WTC11 (cell line): ENCODE measurements around the gene DNAH7. TPM values are rescaled to one million over a fixed set of nuclear protein-coding genes. Genes with fewer than 3 reads are reported as not detected.

Source experiments
- ATAC-seq: fragments of 200-7000 bp; cut with Tn5 transposase; 2 replicates; pipeline ENCODE4 v1.10.0; 2021; ENCODE audit warnings: mild to moderate bottlenecking, moderate library complexity
- CTCF ChIA-PET: fragments of 300-600 bp; sonication (Branson Sonifier 250); formaldehyde crosslinking; loops from one replicate; lab custom pipeline; 2021; ENCODE audit warnings: antibody characterized with exemption; lab: Charles Lee
- POLR2A ChIA-PET: fragments of 350-600 bp; sonication (Branson Sonifier 250); formaldehyde crosslinking; loops from one replicate; lab custom pipeline; 2021; ENCODE audit warnings: antibody characterized with exemption; lab: Charles Lee
- DNase-seq: peaks from one replicate; pipeline ENCODE4 v3.0.0; 2021; ENCODE audit warnings: low spot score
- H3K27ac Mint-ChIP-seq: 2 replicates; pipeline ENCODE4 v1.8.0; 2021; ENCODE audit warnings: mixed read lengths
- H3K27me3 Mint-ChIP-seq: 2 replicates; pipeline ENCODE4 v1.8.0; 2021; ENCODE audit warnings: low read depth, mild to moderate bottlenecking, moderate library complexity, mixed read lengths
- H3K36me3 Mint-ChIP-seq: 2 replicates; pipeline ENCODE4 v1.8.0; 2021; ENCODE audit warnings: mixed read lengths
- H3K4me1 Mint-ChIP-seq: 2 replicates; pipeline ENCODE4 v1.8.0; 2022; ENCODE audit warnings: mixed read lengths
- H3K4me3 Mint-ChIP-seq: 2 replicates; pipeline ENCODE4 v1.8.0; 2021; ENCODE audit warnings: mild to moderate bottlenecking, moderate library complexity, mixed read lengths
- H3K9me3 Mint-ChIP-seq: 2 replicates; pipeline ENCODE4 v1.8.0; 2021; ENCODE audit warnings: mixed read lengths
- ATF6 ChIP-seq: sonication (generic); formaldehyde crosslinking; IDR thresholded peaks from 2 replicates; pipeline ENCODE4 v1.8.1; 2023; ENCODE audit warnings: mild to moderate bottlenecking, missing genetic modification reagents
- CBFB ChIP-seq: sonication (generic); formaldehyde crosslinking; IDR thresholded peaks from 2 replicates; pipeline ENCODE4 v1.8.1; 2022; ENCODE audit warnings: mild to moderate bottlenecking, low read depth, missing genetic modification reagents
- CTCF ChIP-seq: fragments of 200-600 bp; IDR thresholded peaks from 2 replicates; pipeline ENCODE4 v1.8.0; 2022; ENCODE audit warnings: antibody characterized with exemption
- E2F4 ChIP-seq: sonication (generic); formaldehyde crosslinking; IDR thresholded peaks from 2 replicates; pipeline ENCODE4 v1.8.1; 2022; ENCODE audit warnings: low read depth, mild to moderate bottlenecking, moderate library complexity, missing genetic modification reagents, borderline replicate concordance
- E2F5 ChIP-seq: sonication (generic); formaldehyde crosslinking; IDR thresholded peaks from 2 replicates; pipeline ENCODE4 v1.8.1; 2022; ENCODE audit warnings: mild to moderate bottlenecking, moderate library complexity, missing genetic modification reagents
- ETV6 ChIP-seq: sonication (generic); formaldehyde crosslinking; IDR thresholded peaks from 2 replicates; pipeline ENCODE4 v1.8.1; 2022; ENCODE audit warnings: mild to moderate bottlenecking, missing genetic modification reagents
- GABPB1 ChIP-seq: sonication (generic); formaldehyde crosslinking; IDR thresholded peaks from 2 replicates; pipeline ENCODE4 v1.8.1; 2023; ENCODE audit warnings: mild to moderate bottlenecking, missing genetic modification reagents
- GRHL2 ChIP-seq: fragments of 250-450 bp; sonication (Bioruptor Pico); IDR thresholded peaks from 2 replicates; pipeline ENCODE4 v1.8.0; 2022; ENCODE audit warnings: mild to moderate bottlenecking, moderate library complexity; ENCODE audit not compliant: insufficient replicate concordance, severe bottlenecking
- KAT7 ChIP-seq: sonication (generic); formaldehyde crosslinking; IDR thresholded peaks from 2 replicates; pipeline ENCODE4 v1.8.1; 2023; ENCODE audit warnings: missing genetic modification reagents, mild to moderate bottlenecking, borderline replicate concordance
- RORB ChIP-seq: fragments of 250-450 bp; sonication (Bioruptor Pico); IDR thresholded peaks from 2 replicates; pipeline ENCODE4 v1.9.0; 2021; ENCODE audit warnings: mild to moderate bottlenecking
- SP1 ChIP-seq: sonication (generic); formaldehyde crosslinking; conservative IDR thresholded peaks from 2 replicates; pipeline ENCODE4 v1.8.1; 2022; ENCODE audit warnings: missing genetic modification reagents
- TCF7 ChIP-seq: sonication (generic); formaldehyde crosslinking; IDR thresholded peaks from 2 replicates; pipeline ENCODE4 v1.8.0; 2022; ENCODE audit warnings: mild to moderate bottlenecking, low read depth, missing genetic modification reagents, moderate library complexity
- TP53 ChIP-seq: sonication (generic); formaldehyde crosslinking; IDR thresholded peaks from 2 replicates; pipeline ENCODE4 v1.8.1; 2023; ENCODE audit warnings: mild to moderate bottlenecking, missing genetic modification reagents
- USF1 ChIP-seq: sonication (generic); formaldehyde crosslinking; IDR thresholded peaks from 2 replicates; pipeline ENCODE4 v1.8.0; 2022; ENCODE audit warnings: mild to moderate bottlenecking, missing genetic modification reagents
- USF2 ChIP-seq: sonication (generic); formaldehyde crosslinking; IDR thresholded peaks from 2 replicates; pipeline ENCODE4 v1.8.1; 2023; ENCODE audit warnings: mild to moderate bottlenecking, missing genetic modification reagents, moderate library complexity
- ZNF532 ChIP-seq: fragments of 250-450 bp; sonication (Bioruptor Pico); IDR thresholded peaks from 2 replicates; pipeline ENCODE4 v1.9.0; 2021; ENCODE audit warnings: mild to moderate bottlenecking, borderline replicate concordance
- ZNF671 ChIP-seq: fragments of 250-450 bp; sonication (Bioruptor Pico); IDR thresholded peaks from 2 replicates; pipeline ENCODE4 v1.8.0; 2021; ENCODE audit warnings: mild to moderate bottlenecking
- ZSCAN18 ChIP-seq: fragments of 250-450 bp; sonication (Bioruptor Pico); IDR thresholded peaks from 2 replicates; pipeline ENCODE4 v2.1.2; 2022; ENCODE audit warnings: mild to moderate bottlenecking, moderate library complexity
- total RNA-seq: library from RNA; stranded (reverse); gene quantifications from 3 replicates; pipeline ENCODE4 v1.2.3, GENCODE V29; 2021

Gene DNAH7
- total RNA-seq, 1 experiment from 2014 or later: 0.04 TPM

GRCh38 chr2:195820373-195820772 is 248.3 kb downstream of the DNAH7 start:
- no peak for ATAC-seq
- POLR2A ChIA-PET: no interaction called here
- TF ChIP-seq GABPB1 (CRISPR knock-in tag) (0 out of 2 replicates have a peak, but pooled peaks have one; percentile 25), E2F5 (CRISPR knock-in tag) (no peak)
- TF ChIP-seq, all 79 proteins: peak for 1
- Mint-ChIP-seq H3K4me3 (no peak overlapping the region), H3K27me3 (no peaks in the 10 kb centered on the region), H3K36me3 (no peaks in the 10 kb centered on the region), H3K27ac (no peak overlapping the region), H3K4me1 (peaks cover 8% of the 10 kb centered on the region; the same call in 1 of the 2 replicates), H3K9me3 (no peaks in the 10 kb centered on the region)
- CTCF ChIA-PET: no interaction called here
- no peak for DNase-seq

- CTCF ChIA-PET: no interaction called here
- DNase-seq: no peak
- Mint-ChIP-seq H3K4me3 (no peak overlapping the region), H3K4me1 (peaks cover 8% of the 10 kb centered on the region; the same call in 1 of the 2 replicates), H3K36me3 (no peaks in the 10 kb centered on the region), H3K27me3 (no peaks in the 10 kb centered on the region), H3K27ac (no peak overlapping the region), H3K9me3 (no peaks in the 10 kb centered on the region)
- no peak for ATAC-seq
- POLR2A ChIA-PET: no interaction called here
- TF ChIP-seq TCF7 (CRISPR knock-in tag) (no peak), ZNF671 (CRISPR knock-in tag) (no peak), CTCF (no peak), USF2 (CRISPR knock-in tag) (no peak), ATF6 (CRISPR knock-in tag) (no peak), USF1 (CRISPR knock-in tag) (no peak), KAT7 (no peak), ETV6 (CRISPR knock-in tag) (no peak), E2F4 (CRISPR knock-in tag) (no peak), RORB (CRISPR knock-in tag) (no peak), GRHL2 (CRISPR knock-in tag) (no peak), SP1 (CRISPR knock-in tag) (no peak), ZSCAN18 (no peak), ZNF532 (CRISPR knock-in tag) (no peak), CBFB (CRISPR knock-in tag) (no peak), TP53 (no peak)
Measured at GRCh38 chr2:195819276-195819675, 249.4 kb downstream of the DNAH7 start.
